BLaER1 (cell line): Measurements from ENCODE around the gene SLC6A5.

Experiments
- H3K27ac ChIP-seq: shearing (Covaris generic); formaldehyde crosslinking; 2 replicates; pipeline ENCODE4 v1.8.1; 2022
- H3K27me3 ChIP-seq: shearing (Covaris generic); formaldehyde crosslinking; 2 replicates; pipeline ENCODE4 v1.8.1; 2022
- H3K36me3 ChIP-seq: shearing (Covaris generic); formaldehyde crosslinking; 2 replicates; pipeline ENCODE4 v1.8.1; 2022
- H3K4me1 ChIP-seq: shearing (Covaris generic); formaldehyde crosslinking; 2 replicates; pipeline ENCODE4 v1.8.1; 2022
- H3K4me2 ChIP-seq: shearing (Covaris generic); formaldehyde crosslinking; 2 replicates; pipeline ENCODE4 v1.8.1; 2022
- H3K4me3 ChIP-seq: shearing (Covaris generic); formaldehyde crosslinking; 2 replicates; pipeline ENCODE4 v1.8.1; 2022
- H3K9ac ChIP-seq: shearing (Covaris generic); formaldehyde crosslinking; 2 replicates; pipeline ENCODE4 v1.8.1; 2022
- H3K9me3 ChIP-seq: shearing (Covaris generic); formaldehyde crosslinking; 2 replicates; pipeline ENCODE4 v1.8.1; 2022
- H4K20me1 ChIP-seq: shearing (Covaris generic); formaldehyde crosslinking; 2 replicates; pipeline ENCODE4 v1.8.1; 2022
- Cebpa-rat ChIP-seq: shearing (Covaris generic); IDR thresholded peaks from 2 replicates; pipeline ENCODE4 v1.8.1; 2022

The SLC6A5 gene

GRCh38 chr11:20596205-20597153 lies 2.9 kb upstream of the SLC6A5 start:
- Histone ChIP-seq H3K27ac (no peak overlapping the region), H3K4me2 (no peak overlapping the region), H4K20me1 (no peaks in the 10 kb centered on the region), H3K4me1 (no peaks in the 10 kb centered on the region), H3K36me3 (no peaks in the 10 kb centered on the region), H3K9me3 (peaks cover 40% of the 10 kb centered on the region), H3K9ac (no peak overlapping the region), H3K4me3 (no peak overlapping the region), H3K27me3 (peaks cover 38% of the 10 kb centered on the region)
- TF ChIP-seq Cebpa-rat = no peak

- H3K36me3 ChIP-seq = no peaks in the 10 kb centered on the region
- H3K4me3 ChIP-seq = no peak overlapping the region
- H3K9me3 ChIP-seq = peaks cover 44% of the 10 kb centered on the region
- H4K20me1 ChIP-seq = no peaks in the 10 kb centered on the region
- H3K27me3 ChIP-seq = peaks cover 45% of the 10 kb centered on the region
- H3K4me1 ChIP-seq = no peaks in the 10 kb centered on the region
- no peak overlapping the region for H3K4me2 ChIP-seq
- H3K9ac ChIP-seq = no peak overlapping the region
- no peak for TF ChIP-seq Cebpa-rat
- no peak overlapping the region for H3K27ac ChIP-seq
These were observed 2.2 kb upstream of the SLC6A5 start for GRCh38 chr11:20597154-20597679.

GRCh38 chr11:20597680-20598484 lies 1.5 kb upstream of the SLC6A5 start:
- no peaks in the 10 kb centered on the region for H4K20me1 ChIP-seq
- peaks cover 52% of the 10 kb centered on the region for H3K27me3 ChIP-seq
- no peaks in the 10 kb centered on the region for H3K36me3 ChIP-seq
- no peak overlapping the region for H3K4me3 ChIP-seq
- peaks cover 44% of the 10 kb centered on the region for H3K9me3 ChIP-seq
- TF ChIP-seq Cebpa-rat = no peak
- no peak overlapping the region for H3K4me2 ChIP-seq
- no peak overlapping the region for H3K27ac ChIP-seq
- H3K4me1 ChIP-seq = no peaks in the 10 kb centered on the region
- H3K9ac ChIP-seq = no peak overlapping the region

GRCh38 chr11:20598492-20598891 lies 916 bp upstream of the SLC6A5 start:
- H3K27ac ChIP-seq = no peak overlapping the region
- no peaks in the 10 kb centered on the region for H3K4me1 ChIP-seq
- H3K4me2 ChIP-seq = no peak overlapping the region
- no peak for TF ChIP-seq Cebpa-rat
- H3K9ac ChIP-seq = no peak overlapping the region
- peaks cover 58% of the 10 kb centered on the region for H3K27me3 ChIP-seq
- peaks cover 44% of the 10 kb centered on the region for H3K9me3 ChIP-seq
- H4K20me1 ChIP-seq = no peaks in the 10 kb centered on the region
- no peak overlapping the region for H3K4me3 ChIP-seq
- H3K36me3 ChIP-seq = no peaks in the 10 kb centered on the region

GRCh38 chr11:20600020-20600346 lies 575 bp downstream of the SLC6A5 start:
- no peaks in the 10 kb centered on the region for H3K4me1 ChIP-seq
- peaks cover 73% of the 10 kb centered on the region for H3K27me3 ChIP-seq
- no peaks in the 10 kb centered on the region for H4K20me1 ChIP-seq
- H3K36me3 ChIP-seq = no peaks in the 10 kb centered on the region
- H3K27ac ChIP-seq = no peak overlapping the region
- H3K4me3 ChIP-seq = no peak overlapping the region
- TF ChIP-seq Cebpa-rat = no peak
- H3K9ac ChIP-seq = no peak overlapping the region
- peaks cover 46% of the 10 kb centered on the region for H3K9me3 ChIP-seq
- H3K4me2 ChIP-seq = no peak overlapping the region

GRCh38 chr11:20600551-20600950 lies 1.1 kb downstream of the SLC6A5 start:
- Histone ChIP-seq H3K4me3 (no peak overlapping the region), H3K27me3 (peaks cover 78% of the 10 kb centered on the region), H4K20me1 (no peaks in the 10 kb centered on the region)

GRCh38 chr11:20601221-20601914 lies 2.0 kb downstream of the SLC6A5 start:
- H3K27me3 ChIP-seq = peaks cover 84% of the 10 kb centered on the region
- no peaks in the 10 kb centered on the region for H4K20me1 ChIP-seq
- H3K36me3 ChIP-seq = no peaks in the 10 kb centered on the region
- no peak overlapping the region for H3K9ac ChIP-seq
- no peak overlapping the region for H3K27ac ChIP-seq
- no peak overlapping the region for H3K4me2 ChIP-seq
- no peak overlapping the region for H3K4me3 ChIP-seq
- no peaks in the 10 kb centered on the region for H3K4me1 ChIP-seq
- H3K9me3 ChIP-seq = peaks cover 44% of the 10 kb centered on the region
- TF ChIP-seq Cebpa-rat = no peak

More at GRCh38 chr11:20600551-20600950, 1.1 kb downstream of the SLC6A5 start:
- H3K36me3 ChIP-seq = no peaks in the 10 kb centered on the region
- H3K4me1 ChIP-seq = no peaks in the 10 kb centered on the region
- no peak overlapping the region for H3K4me2 ChIP-seq
- H3K9ac ChIP-seq = no peak overlapping the region
- no peak for TF ChIP-seq Cebpa-rat
- no peak overlapping the region for H3K27ac ChIP-seq
- H3K9me3 ChIP-seq = peaks cover 48% of the 10 kb centered on the region

GRCh38 chr11:20604295-20604803 lies 4.9 kb downstream of the SLC6A5 start:
- no peaks in the 10 kb centered on the region for H4K20me1 ChIP-seq
- H3K9me3 ChIP-seq = peaks cover 17% of the 10 kb centered on the region; the same call in 1 of the 2 replicates
- H3K36me3 ChIP-seq = no peaks in the 10 kb centered on the region
- peaks cover 64% of the 10 kb centered on the region for H3K27me3 ChIP-seq
- H3K27ac ChIP-seq = no peak overlapping the region
- H3K4me3 ChIP-seq = no peak overlapping the region
- no peak for TF ChIP-seq Cebpa-rat
- no peak overlapping the region for H3K4me2 ChIP-seq
- H3K9ac ChIP-seq = no peak overlapping the region
- H3K4me1 ChIP-seq = no peaks in the 10 kb centered on the region

- H3K36me3 ChIP-seq = no peaks in the 10 kb centered on the region
- H3K4me1 ChIP-seq = no peaks in the 10 kb centered on the region
- no peak overlapping the region for H3K27ac ChIP-seq
- peaks cover 59% of the 10 kb centered on the region for H3K27me3 ChIP-seq
- no peak overlapping the region for H3K4me2 ChIP-seq
- no peak overlapping the region for H3K4me3 ChIP-seq
- H4K20me1 ChIP-seq = no peaks in the 10 kb centered on the region
- no peak overlapping the region for H3K9ac ChIP-seq
- peaks cover 14% of the 10 kb centered on the region; the same call in 1 of the 2 replicates for H3K9me3 ChIP-seq
- no peak for TF ChIP-seq Cebpa-rat
These were observed 5.6 kb downstream of the SLC6A5 start for GRCh38 chr11:20604864-20605601.
